Transverse colon (tissue), 4 donors: ENCODE measurements around the gene ENPP6. TPM values are rescaled to one million over a fixed set of nuclear protein-coding genes. Genes with fewer than 3 reads are reported as not detected.
"Not testable (repeated sequence)": the region's sequence is repeated elsewhere in the genome, so short reads cannot be mapped to it uniquely, and the experiment has no call there.

Source experiments
- DNase-seq: peaks from one replicate; pipeline ENCODE4 v3.0.0-alpha.2; 2019
- H3K27ac ChIP-seq, 4 donors: fragments of 200-600 bp; sonication (generic); 2 replicates each; pipeline ENCODE4 v1.5.1; 2016 to 2018; ENCODE audit warnings: inconsistent platforms in 4 of 4
- H3K27me3 ChIP-seq: fragments of 200-600 bp; sonication (generic); 2 replicates; pipeline ENCODE4 v1.5.1; 2017; ENCODE audit warnings: inconsistent platforms
- H3K36me3 ChIP-seq, 4 donors: fragments of 200-600 bp; sonication (generic); 2 replicates each; pipeline ENCODE4 v1.5.1; 2017 to 2019; ENCODE audit warnings: inconsistent platforms in 4 of 4
- H3K4me1 ChIP-seq, 4 donors: fragments of 200-600 bp; sonication (generic); 2 replicates each; pipeline ENCODE4 v1.5.1; 2017 to 2020; ENCODE audit warnings: inconsistent platforms in 4 of 4
- H3K4me3 ChIP-seq, 4 donors: fragments of 200-600 bp; sonication (generic); 1 replicate in 1 of 4; 2 replicates in 3 of 4; pipeline versions ENCODE4 v1.5.1 to v1.6.1; 2017 to 2019; ENCODE audit warnings: inconsistent platforms in 4 of 4
- H3K9me3 ChIP-seq, 2 donors: fragments of 200-600 bp; sonication (generic); 2 replicates each; pipeline ENCODE4 v1.5.1; 2017 to 2019; ENCODE audit warnings: inconsistent platforms in 2 of 2
- CTCF ChIP-seq, 5 experiments: fragments of 200-600 bp in 3 of 5; fragments of 450-650 bp in 2 of 5; sonication (generic) in 3 of 5; IDR thresholded peaks; 1 replicate in 2 of 5; 2 replicates in 3 of 5; pipeline ENCODE4 v1.5.1; 2016 to 2017; ENCODE audit warnings: antibody characterized with exemption in 5 of 5, inconsistent platforms in 3 of 5, mild to moderate bottlenecking in 2 of 5, moderate library complexity in 1 of 5
- EP300 ChIP-seq: sonication (generic); formaldehyde crosslinking; IDR thresholded peaks from one replicate; pipeline ENCODE4 v1.6.1; 2017; ENCODE audit warnings: antibody characterized with exemption, low read depth
- POLR2A ChIP-seq: fragments of 450-650 bp; IDR thresholded peaks from one replicate; pipeline ENCODE4 v1.6.1; 2016; ENCODE audit warnings: antibody characterized with exemption, mild to moderate bottlenecking, moderate library complexity
- POLR2AphosphoS5 ChIP-seq, 3 donors: sonication (generic); formaldehyde crosslinking; IDR thresholded peaks; one replicate each; pipeline ENCODE4 v1.6.1; 2016; ENCODE audit warnings: antibody characterized with exemption in 3 of 3
- WGBS, 2 donors: methylation state at CpG; one replicate each; pipeline ENCODE4 v1.1.5; 2018; ENCODE audit warnings: low coverage in 1 of 2; 5-methylcytosine and 5-hydroxymethylcytosine counted together
- in situ Hi-C, 4 donors: fragments of 200-750 bp; cut with MboI; loops; one replicate each; pipeline versions ENCODE4 v1.15.0 to v1.15.1; 2017; ENCODE audit warnings: low sequenced_read_pairs in 3 of 4, low pct_ligation_motif_present in 1 of 4, low pct_unique_long_range_greater_than_20kb in 1 of 4
- intact Hi-C: fragments of 100-400 bp; cut with DNase I; formaldehyde crosslinking; loops from one replicate; pipeline ENCODE4 v1.15.1; 2023; ENCODE audit warnings: low total_unique reads
- total RNA-seq, 4 donors: library from RNA; depleted of rRNA; stranded (reverse); fragments of >200 nt; gene quantifications; one replicate each; pipeline ENCODE4 v1.1.0, GENCODE V29; 2016

The ENPP6 gene
- total RNA-seq, 4 donors from 2014 or later = 0.14 to 0.64 TPM; not detected in 2

DNA sequence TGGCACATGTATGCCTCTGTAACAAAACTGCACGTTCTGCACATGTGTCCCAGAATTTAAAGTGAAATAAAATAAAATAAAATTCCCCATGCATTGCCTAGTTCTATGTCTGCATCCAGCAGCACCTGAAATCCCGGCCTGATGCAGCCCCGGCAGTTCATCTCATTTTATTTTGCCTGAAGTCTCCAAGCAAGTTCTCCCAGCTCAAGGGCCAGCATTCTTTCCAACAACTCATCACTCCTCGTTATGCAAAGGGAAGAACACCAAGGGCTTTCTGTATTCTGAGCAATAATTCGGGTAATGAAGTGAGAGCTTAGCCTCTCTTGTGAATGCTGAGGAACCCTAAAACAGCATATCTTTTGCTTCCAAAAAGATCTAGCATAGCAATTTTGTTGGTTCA lies 2.7 kb downstream of the ENPP6 start:
- in situ Hi-C loops = no loop called here
- Histone ChIP-seq H3K27me3 (no peaks in the 10 kb centered on the region), H3K36me3 (no peaks in the 10 kb centered on the region), H3K4me1 (no peaks in the 10 kb centered on the region), H3K4me3 (no peak overlapping the region), H3K9me3 (no peaks in the 10 kb centered on the region), H3K27ac (no peak overlapping the region)
- TF ChIP-seq EP300 (no peak), POLR2A (no peak), CTCF (IDR thresholded peaks at IDR 0.05) (no peak), POLR2AphosphoS5 (IDR thresholded peaks at IDR 0.05) (no peak)
- intact Hi-C loops = no loop called here
- DNase-seq = no peak
- 70 to 89% methylated on average over 3 to 5 of the region's 5 CpGs for WGBS, 2 donors

DNA sequence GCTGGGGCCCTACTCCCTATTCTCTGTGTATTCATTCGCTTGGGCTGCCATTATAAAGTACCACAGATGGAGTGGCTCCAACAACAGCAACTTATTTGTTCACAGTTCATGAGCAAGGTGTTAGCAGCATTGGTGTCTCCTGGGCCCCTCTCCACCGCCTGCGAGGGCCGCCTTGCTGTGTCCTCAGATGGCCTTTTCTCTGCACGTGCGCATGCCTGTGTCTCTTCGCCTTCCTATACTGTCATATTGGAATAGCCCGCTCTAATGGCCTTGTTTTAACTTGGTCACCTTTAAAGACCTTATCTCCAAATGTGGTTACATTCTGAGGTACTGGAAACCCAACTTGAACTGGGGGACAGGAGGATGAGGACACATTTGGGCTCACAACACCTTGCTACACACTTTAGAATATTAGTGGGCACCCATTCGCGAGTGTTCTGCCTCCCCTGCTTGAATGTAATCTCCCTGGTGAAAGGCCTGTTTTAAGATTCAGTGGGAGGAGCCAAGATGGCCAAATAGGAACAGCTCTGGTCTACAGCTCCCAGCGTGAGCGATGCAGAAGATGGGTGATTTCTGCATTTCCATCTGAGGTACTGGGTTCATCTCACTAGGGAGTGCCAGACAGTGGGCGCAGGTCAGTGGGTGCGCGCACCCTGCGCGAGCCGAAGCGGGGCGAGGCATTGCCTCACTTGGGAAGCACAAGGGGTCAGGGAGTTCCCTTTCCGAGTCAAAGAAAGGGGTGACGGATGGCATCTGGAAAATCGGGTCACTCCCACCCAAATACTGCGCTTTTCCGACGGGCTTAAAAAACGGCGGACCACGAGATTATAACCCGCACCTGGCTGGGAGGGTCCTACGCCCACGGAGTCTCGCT lies 9.7 kb downstream of the ENPP6 start:
- H3K36me3 ChIP-seq, H3K9me3 ChIP-seq, H3K27ac ChIP-seq, intact Hi-C loops, H3K4me3 ChIP-seq, H3K4me1 ChIP-seq, DNase-seq, in situ Hi-C loops, H3K27me3 ChIP-seq: not testable (repeated sequence)
- WGBS, 2 donors = 86 to 96% methylated on average over 4 to 33 of the region's 33 CpGs

DNA sequence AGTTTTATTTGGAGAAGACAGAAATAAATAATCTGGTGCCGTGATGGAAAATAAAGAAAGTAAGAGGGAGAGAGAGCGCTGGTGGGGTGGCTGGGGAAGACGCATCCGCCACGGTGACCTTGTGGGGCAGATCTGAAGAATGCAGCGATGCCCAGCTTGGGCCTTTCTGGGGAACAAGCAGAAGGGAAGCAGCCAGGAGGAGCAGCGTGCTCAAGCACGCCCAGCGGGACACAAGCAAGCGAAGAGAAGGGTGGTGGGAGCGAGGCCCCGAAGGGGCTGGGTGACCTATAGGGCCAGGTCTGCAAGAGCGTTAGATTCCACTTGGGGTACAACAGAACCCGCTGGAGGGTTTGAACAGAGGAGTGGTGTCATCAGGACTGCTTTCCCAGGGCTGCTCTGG lies 12.4 kb downstream of the ENPP6 start:
- Histone ChIP-seq H3K4me1 (no peaks in the 10 kb centered on the region), H3K27me3 (no peaks in the 10 kb centered on the region), H3K9me3 (no peaks in the 10 kb centered on the region), H3K4me3 (no peak overlapping the region), H3K27ac (no peak overlapping the region), H3K36me3 (no peaks in the 10 kb centered on the region)
- no peak for TF ChIP-seq CTCF (IDR thresholded peaks at IDR 0.05)
- no peak for TF ChIP-seq POLR2A
- no peak for TF ChIP-seq EP300
- no peak for TF ChIP-seq POLR2AphosphoS5 (IDR thresholded peaks at IDR 0.05)
- intact Hi-C loops (no loop called here), in situ Hi-C loops (no loop called here)
- 92 to 93% methylated on average over 12 to 14 of the region's 14 CpGs for WGBS, 2 donors
- no peak for DNase-seq

DNA sequence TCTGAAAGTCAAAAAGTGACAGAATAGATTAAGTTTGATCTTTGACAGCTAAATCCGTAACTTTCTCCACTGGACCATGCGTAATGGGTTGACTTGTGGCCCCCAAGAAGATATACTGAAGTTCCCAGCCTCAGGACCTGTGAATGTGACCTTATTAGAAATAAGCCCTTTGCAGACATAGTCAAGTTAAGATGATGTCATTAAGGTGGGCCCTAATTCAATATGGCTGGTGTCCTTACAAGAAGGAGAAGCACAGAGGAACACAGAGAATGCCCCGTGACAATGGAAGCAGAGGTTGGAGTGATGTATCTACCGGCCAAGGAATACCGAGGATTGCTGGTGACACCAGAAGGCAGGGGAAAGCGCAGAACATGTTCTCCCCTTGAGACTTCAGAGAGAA lies 14.4 kb downstream of the ENPP6 start:
- H3K27ac ChIP-seq = no peak overlapping the region
- DNase-seq = no peak
- no peak overlapping the region for H3K4me3 ChIP-seq
- TF ChIP-seq CTCF (IDR thresholded peaks at IDR 0.05) = no peak
- no peak for TF ChIP-seq POLR2AphosphoS5 (IDR thresholded peaks at IDR 0.05)
- TF ChIP-seq EP300 = no peak
- TF ChIP-seq POLR2A = no peak
- intact Hi-C loops (no loop called here), in situ Hi-C loops (no loop called here)
- 89 to 93% methylated on average over 3 to 6 of the region's 6 CpGs for WGBS, 2 donors
- no peaks in the 10 kb centered on the region for H3K27me3 ChIP-seq
- no peaks in the 10 kb centered on the region for H3K36me3 ChIP-seq
- H3K9me3 ChIP-seq = no peaks in the 10 kb centered on the region
- no peaks in the 10 kb centered on the region for H3K4me1 ChIP-seq

DNA sequence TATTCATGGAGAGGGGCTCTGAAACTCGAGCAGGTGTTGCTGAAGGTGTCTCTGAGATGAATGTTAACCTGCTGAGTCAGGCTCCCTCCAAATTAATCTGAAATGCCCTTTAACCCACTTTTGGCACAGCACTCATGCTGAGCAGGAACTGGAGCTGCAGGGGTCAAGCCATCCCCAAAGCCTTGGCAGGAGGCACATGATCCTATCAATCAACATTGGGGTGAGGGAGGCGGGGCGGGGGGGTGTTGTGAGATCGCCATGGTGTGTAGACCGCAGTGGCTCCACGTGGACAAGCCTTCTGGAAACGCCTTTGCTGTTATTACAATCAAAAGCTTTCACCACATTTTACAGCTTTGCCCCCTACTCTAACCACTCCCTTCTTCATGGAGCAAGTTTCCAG lies 16.5 kb downstream of the ENPP6 start:
- DNase-seq = no peak
- no peak for TF ChIP-seq CTCF (IDR thresholded peaks at IDR 0.05)
- no peak for TF ChIP-seq EP300
- TF ChIP-seq POLR2AphosphoS5 (IDR thresholded peaks at IDR 0.05) = no peak
- TF ChIP-seq POLR2A = no peak
- no peaks in the 10 kb centered on the region for H3K9me3 ChIP-seq
- no peaks in the 10 kb centered on the region for H3K4me1 ChIP-seq
- WGBS, 2 donors = 55% methylated on average over 7 of the region's 7 CpGs; no CpG with 5 or more reads in 1 of the 2 donors
- no peaks in the 10 kb centered on the region for H3K27me3 ChIP-seq
- H3K36me3 ChIP-seq = no peaks in the 10 kb centered on the region
- in situ Hi-C loops = no loop called here
- H3K27ac ChIP-seq = no peak overlapping the region
- intact Hi-C loops = no loop called here
- no peak overlapping the region for H3K4me3 ChIP-seq
